DMS79 treated with DMSO at 0.1 percent for 48 hours (cell line): Measurements from ENCODE around the gene RETREG2.
"Not testable (repeated sequence)": the region's sequence is repeated elsewhere in the genome, so short reads cannot be mapped to it uniquely, and the experiment has no call there.

Source experiments
- DNase-seq: peaks from one replicate; lab custom pipeline; 2025; lab: John Stamatoyannopoulos, UW

Gene RETREG2

DNA sequence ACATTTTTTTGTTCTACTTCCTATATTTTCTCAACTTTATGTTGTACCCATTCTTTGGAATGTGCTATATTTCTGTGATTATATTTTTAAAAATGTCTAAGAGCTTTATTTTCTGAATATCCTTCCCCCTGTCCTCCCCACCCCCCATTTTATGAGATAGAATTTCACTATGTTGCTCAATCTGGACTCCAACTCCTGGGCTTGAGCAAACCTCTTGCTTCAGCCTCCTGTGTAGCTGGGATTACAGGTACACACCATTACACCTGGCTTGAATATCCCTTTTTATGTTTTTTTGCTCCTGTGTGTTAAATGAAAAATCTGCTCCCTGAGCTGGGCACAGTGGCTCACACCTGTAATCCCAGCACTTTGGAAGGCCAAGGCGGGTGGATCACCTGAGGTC, 19.3 kb downstream of the RETREG2 start:
- DNase-seq, result no peak

DNA sequence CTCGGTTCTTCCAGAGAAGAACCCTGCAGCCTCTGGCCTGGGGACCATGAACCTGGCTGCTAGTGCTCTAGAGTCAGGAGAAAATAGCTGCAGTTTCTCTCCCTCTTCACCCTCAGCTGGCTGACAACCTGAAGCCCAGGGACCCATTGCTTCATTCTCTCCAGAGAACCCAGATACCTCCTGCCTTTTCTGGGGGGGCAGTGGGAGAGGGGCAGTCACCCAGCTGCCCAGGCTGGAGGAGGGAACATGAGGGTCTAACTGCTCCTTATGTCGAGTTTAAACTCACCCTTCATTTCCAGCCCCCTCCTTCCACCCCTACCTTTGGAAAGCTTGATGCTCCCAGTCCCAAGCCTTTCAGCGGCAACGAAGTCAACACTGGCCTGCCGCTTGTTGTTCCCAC, 20.9 kb downstream of the RETREG2 start:
- no peak for DNase-seq

DNA sequence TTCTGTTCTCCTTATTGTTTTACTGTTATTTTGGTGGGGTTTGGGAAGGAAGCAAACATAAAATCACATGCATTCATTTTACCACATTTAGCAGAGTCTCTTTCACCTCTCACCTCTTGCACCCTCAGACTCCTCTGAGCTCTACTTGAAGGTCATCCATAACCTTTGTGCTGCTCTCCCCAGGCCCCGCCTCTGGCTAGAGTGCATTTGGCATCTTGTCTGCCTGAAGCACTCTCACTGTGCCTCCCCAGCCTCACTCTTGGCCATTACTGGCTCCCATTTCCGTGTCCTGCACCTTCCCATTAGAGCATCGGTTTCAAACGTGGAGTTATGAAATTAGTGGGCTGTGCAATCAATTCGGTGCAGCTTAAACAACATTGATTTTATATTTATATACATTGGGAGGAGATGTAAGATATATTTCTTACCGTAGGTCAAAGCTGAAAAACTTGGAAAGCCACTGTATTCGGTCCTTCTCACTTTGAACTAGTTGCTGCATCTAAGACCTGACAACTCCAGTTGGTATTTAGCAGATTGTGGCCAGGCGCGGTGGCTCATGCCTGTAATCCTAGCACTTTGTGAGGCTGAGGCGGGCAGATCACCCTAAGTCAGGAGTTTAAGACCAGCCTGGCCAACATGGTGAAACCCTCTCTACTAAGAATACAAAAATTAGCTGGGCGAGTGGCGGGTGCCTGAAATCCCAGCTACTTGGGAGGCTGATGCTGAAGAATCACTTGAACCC, 21.6 kb downstream of the RETREG2 start:
- DNase-seq, result no peak

DNA sequence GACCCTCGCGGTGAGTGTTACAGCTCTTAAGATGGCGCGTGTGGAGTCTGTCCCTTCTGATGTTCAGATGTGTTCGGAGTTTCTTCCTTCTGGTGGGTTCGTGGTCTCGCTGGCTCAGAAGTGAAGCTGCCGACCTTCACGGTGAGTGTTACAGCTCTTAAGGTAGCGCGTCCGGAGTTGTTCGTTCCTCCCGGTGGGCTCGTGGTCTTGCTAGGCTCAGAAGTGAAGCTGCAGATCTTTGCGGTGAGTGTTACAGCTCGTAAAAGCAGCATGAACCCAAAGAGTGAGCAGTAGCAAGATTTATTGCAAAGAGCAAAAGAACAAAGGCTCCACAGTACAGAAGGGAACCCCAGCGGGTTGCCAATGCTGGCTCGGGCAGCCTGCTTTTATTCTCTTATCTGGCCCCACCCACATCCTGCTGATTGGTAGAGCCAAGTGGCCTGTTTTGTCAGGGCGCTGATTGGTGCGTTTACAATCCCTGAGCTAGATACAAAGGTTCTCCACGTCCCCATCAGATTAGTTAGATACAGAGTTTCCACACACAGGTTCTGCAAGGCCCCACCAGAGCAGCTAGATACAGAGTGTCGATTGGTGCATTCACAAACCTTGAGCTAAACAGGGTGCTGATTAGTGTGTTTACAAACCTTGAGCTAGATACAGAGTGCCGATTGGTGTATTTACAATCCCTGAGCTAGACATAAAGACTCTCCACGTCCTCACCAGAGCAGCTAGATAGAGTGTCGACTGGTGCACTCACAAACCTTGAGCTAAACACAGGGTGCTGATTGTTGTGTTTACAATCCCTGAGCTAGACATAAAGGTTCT, 22.6 kb downstream of the RETREG2 start:
- DNase-seq, result not testable (repeated sequence)

DNA sequence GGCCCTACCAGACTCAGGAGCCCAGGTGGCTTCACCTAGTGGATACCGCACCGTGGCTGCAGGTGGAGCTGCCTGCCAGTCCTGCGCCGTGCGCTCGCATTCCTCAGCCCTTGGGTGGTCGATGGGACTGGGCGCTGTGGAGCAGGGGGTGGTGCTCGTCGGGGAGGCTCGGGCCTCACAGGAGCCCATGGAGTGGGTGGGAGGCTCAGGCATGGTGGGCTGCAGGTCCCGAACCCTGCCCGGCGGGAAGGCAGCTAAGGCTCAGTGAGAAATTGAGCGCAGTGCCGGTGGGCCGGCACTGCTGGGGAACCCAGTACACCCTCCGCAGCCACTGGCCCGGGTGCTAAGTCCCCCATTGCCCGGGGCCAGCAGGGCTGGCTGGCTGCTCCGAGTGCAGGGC, 23.3 kb downstream of the RETREG2 start:
- not testable (repeated sequence) for DNase-seq

DNA sequence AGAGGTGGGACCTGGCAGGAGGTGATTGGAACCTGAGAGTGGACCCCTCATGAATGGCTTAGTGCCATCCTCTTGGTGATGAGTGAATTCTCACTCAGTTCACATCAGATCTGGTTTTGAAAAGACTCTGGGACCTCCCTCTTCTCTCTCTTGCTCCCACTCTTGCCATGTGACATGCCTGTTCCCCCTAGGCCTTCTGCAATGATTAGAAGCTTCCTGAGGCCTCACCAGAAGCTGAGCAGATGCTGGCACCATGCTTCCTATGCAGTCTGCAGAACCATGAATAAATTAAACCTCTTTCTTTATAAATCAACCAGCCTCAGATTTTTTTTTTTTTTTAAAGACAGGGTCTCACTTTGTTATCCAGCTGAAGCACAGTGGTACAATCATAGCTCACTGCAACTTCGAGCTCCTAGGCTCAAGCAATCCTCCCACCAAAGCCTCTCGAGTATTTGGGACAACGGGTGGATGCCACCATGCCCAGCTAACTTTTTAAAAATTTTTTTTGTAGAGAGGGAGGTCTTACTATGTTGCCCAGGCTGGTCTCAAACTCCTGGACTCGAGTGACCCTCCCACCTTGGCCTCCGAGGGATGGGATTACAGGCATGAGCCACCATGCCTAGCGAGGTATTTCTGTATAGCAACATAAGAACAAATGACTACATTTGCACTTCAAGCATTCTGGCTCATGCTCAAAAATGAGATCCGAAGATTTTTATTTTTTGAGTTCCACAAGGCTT, 26.5 kb downstream of the RETREG2 start:
- DNase-seq, result no peak

DNA sequence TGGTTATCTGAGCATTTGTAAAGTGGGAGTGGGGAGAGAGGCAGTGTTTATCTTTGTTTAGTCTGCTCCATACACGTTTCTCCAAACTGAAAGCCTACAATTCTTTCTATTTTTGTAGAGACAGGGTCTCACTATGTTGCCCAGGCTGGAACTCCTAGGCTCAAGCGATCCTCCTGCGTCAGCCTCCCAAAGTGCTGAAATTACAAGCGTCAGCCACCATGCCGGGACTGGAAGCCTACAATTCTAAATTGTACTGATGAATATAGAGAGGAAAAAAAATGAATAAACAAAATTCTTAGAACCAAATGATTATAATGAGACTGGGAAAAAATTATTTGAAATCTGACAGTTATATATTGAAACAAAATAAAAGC, 27.1 kb downstream of the RETREG2 start:
- no peak for DNase-seq

DNA sequence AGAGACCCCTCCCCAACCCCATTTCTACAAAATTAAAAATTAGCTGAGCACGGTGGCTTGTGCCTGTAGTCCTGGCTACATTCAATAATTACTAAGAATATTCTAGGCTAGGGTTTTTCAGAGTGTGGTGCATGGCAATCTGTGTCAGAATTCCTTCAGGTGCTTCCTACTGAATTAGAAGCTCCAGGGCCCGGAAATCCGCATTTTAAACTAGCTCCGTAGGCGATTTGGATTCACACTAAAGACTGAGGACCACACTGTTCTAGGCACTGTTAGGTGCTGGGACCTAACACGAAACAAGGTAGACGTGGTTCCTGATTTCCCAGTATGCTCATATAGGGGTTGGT, 27.9 kb downstream of the RETREG2 start:
- no peak for DNase-seq

DNA sequence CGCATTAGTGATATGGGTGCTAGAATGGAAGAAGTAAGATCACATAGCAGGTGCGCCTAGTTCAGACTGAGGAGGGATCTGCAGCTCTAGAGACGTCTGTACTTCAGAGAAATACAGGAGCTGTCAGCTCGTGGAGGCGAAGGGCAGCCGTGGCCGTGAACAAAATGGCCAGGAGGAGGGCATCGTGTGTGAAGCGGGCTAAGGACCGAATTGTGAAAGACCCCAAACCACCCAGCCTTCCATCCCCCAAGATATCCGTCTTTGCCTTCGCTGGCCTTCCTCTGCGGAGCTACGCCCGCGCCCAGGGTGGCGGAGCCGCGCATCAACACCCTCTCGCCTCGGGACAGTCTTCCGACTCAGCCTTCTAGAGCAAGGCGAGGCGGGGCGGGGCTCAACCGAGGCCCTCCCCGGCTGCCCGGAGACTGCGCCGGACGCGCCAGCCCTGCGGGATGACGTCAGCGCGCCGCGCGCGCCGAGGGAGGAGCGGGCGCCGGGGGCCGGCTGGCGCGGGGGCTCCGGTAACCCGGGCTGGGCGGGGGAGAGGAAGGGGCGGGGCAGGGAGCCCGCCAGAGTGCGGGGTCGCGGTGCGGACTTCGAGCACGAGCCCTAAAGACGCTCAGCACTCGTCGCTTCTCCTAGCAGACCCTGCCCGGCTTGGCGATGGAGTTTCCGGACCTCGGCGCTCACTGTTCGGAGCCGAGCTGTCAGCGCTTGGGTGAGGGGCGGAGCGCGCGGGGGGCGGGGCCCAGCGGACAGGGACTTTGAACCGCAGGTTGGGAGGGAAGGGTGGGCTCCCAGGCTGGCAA, 28.5 kb downstream of the RETREG2 start, which contains the start of gene ZFAND2B:
TSS of gene ZFAND2B (plus strand) at position 455 of the 806 bp plus-strand sequence. CDS start at position 661, 206 bp downstream.
- DNase-seq, result peak; percentile 87

DNA sequence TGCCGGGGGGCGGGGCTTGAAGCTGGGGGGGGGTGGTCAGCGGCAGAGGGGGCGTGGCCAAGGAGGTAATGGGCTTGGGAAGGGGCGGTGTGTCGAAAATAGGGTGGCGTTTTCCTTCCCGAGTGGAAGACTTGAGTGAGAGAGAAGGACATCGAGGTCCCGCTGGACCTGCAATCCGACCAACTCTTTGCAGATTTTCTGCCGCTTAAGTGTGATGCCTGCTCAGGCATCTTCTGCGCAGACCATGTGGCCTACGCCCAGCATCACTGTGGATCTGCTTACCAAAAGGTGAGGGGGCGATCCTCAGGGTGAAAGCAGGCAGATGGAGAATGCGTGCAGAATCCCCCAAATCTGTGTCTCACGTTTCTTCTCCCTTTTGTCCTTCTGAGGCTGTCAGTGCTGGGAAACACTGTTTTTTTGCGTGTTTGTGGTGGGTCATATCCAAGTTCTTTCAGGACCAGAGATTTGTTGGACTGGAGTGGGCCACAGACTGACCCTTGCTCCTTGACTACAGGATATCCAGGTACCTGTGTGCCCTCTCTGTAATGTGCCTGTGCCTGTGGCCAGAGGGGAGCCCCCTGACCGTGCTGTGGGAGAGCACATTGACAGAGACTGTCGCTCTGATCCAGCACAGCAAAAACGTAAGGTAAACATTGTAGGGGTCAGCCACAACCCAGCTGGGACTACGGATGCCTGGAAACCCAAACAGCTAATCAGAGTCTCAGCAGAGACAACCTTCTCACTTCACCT, 29.2 kb downstream of the RETREG2 start:
- no peak for DNase-seq

DNA sequence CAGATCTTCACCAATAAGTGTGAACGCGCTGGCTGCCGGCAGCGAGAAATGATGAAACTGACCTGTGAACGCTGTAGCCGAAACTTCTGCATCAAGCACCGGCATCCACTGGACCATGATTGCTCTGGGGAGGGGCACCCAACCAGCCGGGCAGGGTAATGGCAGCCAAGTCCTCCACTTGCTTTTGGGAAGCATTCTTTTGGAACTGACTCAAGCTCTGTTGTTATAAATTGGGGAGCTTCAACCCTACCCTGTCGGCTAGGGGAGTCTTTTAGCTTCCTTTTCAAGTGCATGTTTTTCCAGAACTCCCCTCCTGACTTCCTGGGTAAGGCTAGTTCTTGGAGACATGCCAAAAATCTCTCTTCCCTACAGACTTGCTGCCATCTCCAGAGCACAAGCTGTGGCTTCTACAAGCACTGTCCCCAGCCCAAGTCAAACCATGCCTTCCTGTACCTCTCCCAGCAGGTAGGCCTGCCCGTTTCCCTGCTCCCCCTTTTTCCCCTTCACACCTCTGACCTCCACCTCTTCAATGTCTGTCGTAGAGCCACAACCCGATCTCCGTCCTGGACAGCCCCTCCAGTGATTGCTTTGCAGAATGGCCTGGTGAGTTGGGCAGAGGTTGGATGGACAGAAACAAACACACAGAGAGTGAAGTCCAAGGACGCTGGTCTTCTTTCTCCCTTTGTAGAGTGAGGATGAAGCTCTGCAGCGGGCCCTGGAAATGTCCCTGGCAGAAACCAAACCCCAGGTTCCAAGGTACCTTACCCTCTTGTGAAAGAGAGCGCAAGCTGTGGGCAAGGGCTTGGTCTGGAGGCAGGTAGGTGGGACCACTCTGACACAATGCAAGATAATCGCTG, 30.0 kb downstream of the RETREG2 start:
- DNase-seq, result peak; percentile 72

DNA sequence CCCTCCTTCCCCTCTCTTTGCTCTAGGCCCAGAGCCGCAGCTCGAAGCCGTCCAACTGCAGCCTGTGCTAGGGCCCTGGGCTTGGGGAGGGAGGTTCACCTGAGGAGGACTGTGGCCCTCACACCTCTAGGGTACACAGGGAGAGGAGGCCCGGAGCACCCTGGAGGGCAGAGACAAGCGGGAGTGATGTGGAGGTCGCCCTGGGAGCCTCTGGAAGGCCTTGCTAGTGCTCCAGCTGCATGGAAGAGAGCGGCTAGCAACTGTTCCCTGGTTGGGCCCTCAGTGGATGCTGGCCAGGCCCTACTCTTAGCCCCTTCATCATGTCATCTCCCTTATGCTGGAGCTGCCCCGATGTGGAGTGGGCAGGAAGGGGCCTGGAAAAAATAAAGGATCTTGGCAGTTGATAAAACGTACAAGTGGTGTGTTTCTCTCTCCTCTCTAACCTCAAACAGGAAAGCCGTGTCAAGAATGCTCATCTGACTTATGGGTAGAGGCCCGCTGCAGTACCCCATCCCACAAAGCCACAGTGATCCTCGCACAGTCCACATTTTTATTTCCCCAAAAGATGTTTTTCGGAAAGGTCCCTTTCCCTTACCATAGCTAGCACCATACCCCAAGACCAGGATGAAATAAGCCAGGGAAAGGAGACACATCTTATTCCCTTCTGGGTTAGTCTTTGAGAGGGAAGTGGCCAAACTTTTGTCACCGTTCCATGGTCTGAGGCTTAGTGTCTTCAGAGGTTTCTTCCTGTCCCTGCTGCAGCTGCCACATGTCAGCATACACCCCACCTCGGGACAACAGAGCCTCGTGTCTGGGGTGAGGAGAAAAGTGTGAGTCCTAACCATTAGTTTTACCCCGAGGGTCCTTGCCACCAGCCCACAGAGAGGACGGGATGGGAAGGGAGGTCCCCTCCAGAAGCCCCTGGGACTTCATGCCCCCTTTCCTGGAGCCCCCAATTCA, 31.4 kb downstream of the RETREG2 start:
- DNase-seq, result no peak

DNA sequence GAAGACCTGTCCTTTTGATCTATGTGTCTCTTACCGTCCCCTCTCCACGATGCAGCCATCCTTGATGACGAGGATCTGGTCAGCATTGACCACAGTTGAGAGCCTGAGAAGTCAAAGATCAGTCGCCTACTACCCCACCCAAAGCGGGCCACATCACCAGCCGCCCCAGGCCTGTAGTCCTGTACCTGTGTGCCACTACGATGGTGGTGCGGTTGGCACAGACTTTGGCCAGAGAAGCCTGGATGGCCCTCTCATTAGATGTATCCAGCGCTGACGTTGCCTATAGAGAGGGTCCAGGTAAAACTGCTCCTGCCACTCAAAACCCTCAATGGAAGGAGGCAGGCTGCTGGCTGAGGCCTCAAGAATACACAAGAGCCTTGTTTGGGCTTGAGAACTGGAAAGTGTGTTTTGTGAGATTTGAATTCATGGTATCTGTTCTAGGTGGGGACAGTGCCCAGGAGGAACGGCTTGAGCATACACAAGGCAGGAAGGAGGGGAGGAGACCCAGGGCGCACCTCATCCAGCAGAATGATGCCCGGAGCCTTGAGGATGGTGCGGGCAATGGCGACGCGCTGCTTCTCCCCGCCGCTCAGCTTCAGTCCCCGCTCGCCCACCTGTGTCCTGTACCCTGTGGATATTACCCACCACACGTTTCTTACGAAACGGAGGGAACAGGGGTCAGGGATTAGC, 32.3 kb downstream of the RETREG2 start:
- DNase-seq, result no peak

DNA sequence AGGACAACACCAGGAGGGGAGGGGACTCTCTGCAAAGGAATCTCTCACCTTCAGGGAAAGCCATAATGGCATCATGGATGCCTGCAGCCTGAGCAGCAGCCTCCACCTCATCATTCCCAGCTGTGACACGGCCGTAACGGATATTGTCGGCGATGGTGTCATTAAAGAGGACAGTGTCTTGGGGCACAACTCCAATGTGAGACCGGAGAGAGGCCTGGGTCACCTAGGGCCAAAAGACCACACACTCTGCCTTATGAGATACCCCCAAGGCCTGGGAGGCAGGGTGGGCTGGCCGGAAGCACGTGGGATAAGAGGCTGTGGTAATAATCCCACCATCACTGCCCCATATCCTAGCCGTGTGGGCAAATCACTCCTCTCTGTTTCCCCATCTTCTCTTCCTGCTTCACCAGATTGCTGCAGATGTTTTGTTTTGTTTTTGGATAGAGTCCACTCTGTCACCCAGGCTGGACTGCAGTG, 32.8 kb downstream of the RETREG2 start:
- DNase-seq, result no peak

DNA sequence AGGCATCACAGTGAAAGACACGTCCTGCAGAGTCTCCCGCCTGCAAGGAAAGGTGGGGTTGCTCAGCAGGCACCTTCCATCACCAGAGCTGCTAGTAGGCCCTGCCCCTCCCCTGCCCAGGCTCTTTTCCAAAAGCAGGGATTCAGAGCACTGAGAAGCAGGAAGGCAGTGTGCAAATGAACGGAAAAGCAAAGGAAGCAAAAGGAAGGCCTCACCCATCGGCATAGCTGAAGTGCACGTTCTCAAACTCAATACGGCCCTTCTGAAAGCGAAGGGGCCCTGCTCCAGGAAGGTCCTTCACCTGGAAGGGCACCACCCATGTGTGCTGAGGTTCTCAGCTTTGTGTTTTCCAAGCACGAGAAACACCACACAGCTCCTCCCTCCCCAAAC, 34.9 kb downstream of the RETREG2 start:
- no peak for DNase-seq

DNA sequence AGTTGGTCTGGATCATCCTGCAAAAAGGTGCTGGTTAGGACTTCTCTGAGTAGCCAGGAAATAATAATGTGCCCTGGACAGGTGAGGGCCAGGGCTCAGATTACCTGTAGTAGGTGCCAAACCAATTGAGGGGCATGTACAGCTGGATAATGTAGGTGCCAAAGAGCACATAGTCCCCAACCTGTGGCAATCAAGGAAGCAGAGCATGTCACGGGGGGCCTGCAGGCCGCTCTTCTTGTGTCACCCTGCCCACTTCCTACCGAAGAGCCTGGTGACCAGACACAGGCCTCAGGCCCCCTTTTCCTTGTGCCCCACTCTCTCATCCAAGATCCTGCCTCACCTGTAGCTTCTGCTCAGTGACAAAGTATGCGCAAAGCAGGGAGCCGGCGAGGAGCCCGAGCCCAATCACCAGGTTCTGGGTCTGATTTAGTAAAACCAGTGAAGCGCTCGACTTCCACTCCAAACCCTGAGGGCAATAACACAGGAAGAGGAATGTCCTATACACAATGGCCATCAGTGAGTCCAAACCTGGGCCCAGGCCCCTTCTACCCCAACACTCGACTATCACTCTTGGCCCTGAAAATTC, 35.5 kb downstream of the RETREG2 start:
- no peak for DNase-seq

DNA sequence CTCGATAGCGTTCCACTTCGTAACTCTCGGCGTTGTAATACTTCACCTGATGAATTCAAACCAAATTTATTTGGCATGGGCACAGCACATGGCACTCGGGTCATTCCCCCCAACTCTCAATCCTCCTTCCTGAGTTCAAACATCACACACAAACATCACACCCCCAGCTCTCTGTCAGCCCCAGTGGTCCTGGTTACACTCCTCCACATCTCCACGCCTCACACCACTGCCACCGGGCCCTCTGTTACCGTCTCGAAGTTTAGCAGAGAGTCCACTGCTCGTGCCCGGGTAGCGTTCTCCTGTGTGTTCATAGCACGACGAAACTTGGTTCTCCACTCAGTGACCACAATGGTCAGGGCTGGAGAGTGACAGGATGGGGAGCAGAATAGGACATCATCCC, 36.1 kb downstream of the RETREG2 start:
- DNase-seq, result no peak

DNA sequence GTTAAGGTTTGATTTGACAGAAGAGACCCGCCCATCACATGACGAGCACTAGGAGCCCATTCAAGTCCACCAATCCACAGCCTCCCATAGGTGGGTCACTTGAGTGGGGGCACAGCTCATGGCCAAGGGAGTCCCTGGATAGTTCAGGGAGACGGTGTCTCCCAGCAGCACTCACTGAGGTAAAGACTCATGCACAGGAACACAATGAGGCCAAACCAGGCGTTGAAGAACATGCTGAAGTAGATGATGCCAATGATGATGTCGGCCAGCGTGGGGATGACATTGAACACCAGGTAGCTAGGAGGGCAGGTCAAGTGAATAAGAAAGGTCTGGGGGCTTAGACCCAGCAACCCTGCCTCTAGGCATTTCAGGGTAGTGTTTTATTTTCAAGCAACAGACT, 36.7 kb downstream of the RETREG2 start:
- no peak for DNase-seq
